Adrenal gland (tissue), 5 donors: Measurements from ENCODE around the gene HSF4.

Experiments
- POLR2A ChIP-seq, 2 donors: fragments of 450-650 bp; IDR thresholded peaks; one replicate each; pipeline ENCODE4 v1.6.1; 2017; ENCODE audit warnings: antibody characterized with exemption in 2 of 2, mild to moderate bottlenecking in 2 of 2, moderate library complexity in 1 of 2
- TF ChIP-seq, protein P1 (sequence below), 6 experiments: fragments of 450-650 bp in 4 of 6; fragments of 200-600 bp in 2 of 6; sonication (generic) in 1 of 6; IDR thresholded peaks; 1 replicate in 5 of 6; 2 replicates in 1 of 6; pipeline versions ENCODE4 v1.5.1 to v1.8.0; 2016 to 2021; ENCODE audit warnings: antibody characterized with exemption in 6 of 6, mild to moderate bottlenecking in 2 of 6, moderate library complexity in 1 of 6
- donor health status: DM: no; HTN: no; CAD: no.

- TF ChIP-seq, protein P1, sequence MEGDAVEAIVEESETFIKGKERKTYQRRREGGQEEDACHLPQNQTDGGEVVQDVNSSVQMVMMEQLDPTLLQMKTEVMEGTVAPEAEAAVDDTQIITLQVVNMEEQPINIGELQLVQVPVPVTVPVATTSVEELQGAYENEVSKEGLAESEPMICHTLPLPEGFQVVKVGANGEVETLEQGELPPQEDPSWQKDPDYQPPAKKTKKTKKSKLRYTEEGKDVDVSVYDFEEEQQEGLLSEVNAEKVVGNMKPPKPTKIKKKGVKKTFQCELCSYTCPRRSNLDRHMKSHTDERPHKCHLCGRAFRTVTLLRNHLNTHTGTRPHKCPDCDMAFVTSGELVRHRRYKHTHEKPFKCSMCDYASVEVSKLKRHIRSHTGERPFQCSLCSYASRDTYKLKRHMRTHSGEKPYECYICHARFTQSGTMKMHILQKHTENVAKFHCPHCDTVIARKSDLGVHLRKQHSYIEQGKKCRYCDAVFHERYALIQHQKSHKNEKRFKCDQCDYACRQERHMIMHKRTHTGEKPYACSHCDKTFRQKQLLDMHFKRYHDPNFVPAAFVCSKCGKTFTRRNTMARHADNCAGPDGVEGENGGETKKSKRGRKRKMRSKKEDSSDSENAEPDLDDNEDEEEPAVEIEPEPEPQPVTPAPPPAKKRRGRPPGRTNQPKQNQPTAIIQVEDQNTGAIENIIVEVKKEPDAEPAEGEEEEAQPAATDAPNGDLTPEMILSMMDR (IDR thresholded peaks at IDR 0.05) = no peak
- no peak for TF ChIP-seq POLR2A (IDR thresholded peaks at IDR 0.05)
Measured at GRCh38 chr16:67116388-67117311, 47.9 kb upstream of the HSF4 start.
